Measurements from ENCODE around the gene DFFB. TPM values are rescaled to one million over a fixed set of nuclear protein-coding genes. Genes with fewer than 3 reads are reported as not detected.

The DFFB gene
- total and polyA plus RNA-seq, 2 of the 13 experiments (the other 11 are each of a cell fraction or from before 2014, with no cell fraction given), result 4.6 to 9.3 TPM

DNA sequence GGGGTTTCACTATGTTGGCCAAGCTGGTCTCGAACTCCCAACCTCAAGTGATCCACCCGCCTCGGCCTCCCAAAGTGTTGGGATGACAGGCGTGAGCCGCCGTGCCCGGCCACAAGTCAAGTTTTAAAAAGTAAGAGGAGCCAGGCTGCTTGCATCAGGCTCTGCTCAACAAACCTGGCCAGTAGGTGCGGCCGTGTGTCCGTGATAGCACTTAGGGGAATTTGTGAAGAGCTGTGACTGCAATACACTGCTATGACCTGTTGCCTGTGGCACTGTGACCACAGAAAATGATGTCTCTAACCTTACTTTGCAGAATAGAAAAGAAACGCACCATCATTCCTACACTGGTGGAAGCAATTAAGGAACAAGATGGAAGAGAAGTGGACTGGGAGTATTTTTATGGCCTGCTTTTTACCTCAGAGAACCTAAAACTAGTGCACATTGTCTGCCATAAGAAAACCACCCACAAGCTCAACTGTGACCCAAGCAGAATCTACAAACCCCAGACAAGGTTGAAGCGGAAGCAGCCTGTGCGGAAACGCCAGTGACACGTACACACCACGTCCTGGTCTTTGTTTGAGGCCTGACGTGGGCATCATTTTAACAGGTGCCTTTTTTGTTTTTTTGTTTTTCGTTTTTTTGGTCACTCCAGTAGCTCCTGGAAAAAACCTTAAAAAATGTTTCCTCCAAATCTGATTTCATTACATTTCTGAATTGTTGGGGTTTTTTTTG, 26.1 kb downstream of the DFFB start:
- TF ChIP-seq SYNCRIP (IDR thresholded peaks at IDR 0.05; ENCODE audit: insufficient read depth, low read depth, low read length) (no peak), PCBP1 (IDR thresholded peaks at IDR 0.05; ENCODE audit: borderline replicate concordance, low read depth, low read length) (no peak), ZNF773 (CRISPR knock-in tag; IDR thresholded peaks at IDR 0.05; ENCODE audit: borderline replicate concordance) (no peak), ZBTB3 (CRISPR knock-in tag; IDR thresholded peaks at IDR 0.05; ENCODE audit: borderline replicate concordance, low read depth) (no peak), TAF15 (IDR thresholded peaks at IDR 0.05; ENCODE audit: low read depth, low read length, poor library complexity, severe bottlenecking) (no peak), HNRNPUL1 (IDR thresholded peaks at IDR 0.05; ENCODE audit: low read depth, low read length) (no peak), ZFYVE20 (CRISPR knock-in tag; IDR thresholded peaks at IDR 0.05; ENCODE audit: borderline replicate concordance, low read depth) (no peak), SRSF4 (IDR thresholded peaks at IDR 0.05; ENCODE audit: low read depth, low read length, poor library complexity, severe bottlenecking) (no peak), TARDBP (CRISPR knock-in tag; IDR thresholded peaks at IDR 0.05) (no peak)
- TF ChIP-seq, protein P1, sequence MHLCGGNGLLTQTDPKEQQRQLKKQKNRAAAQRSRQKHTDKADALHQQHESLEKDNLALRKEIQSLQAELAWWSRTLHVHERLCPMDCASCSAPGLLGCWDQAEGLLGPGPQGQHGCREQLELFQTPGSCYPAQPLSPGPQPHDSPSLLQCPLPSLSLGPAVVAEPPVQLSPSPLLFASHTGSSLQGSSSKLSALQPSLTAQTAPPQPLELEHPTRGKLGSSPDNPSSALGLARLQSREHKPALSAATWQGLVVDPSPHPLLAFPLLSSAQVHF (CRISPR knock-in tag; IDR thresholded peaks at IDR 0.05), result no peak
- intact Hi-C loops (cut with micrococcal nuclease; ENCODE audit: unreplicated experiment) (no loop called here), in situ Hi-C loops (cut with HindIII; ENCODE audit: extremely low pct_ligation_motif_present, low pct_unique_long_range_greater_than_20kb) (no loop called here)
- Histone ChIP-seq H3K36me3 (replicated peaks in 1 of 2; ENCODE audit: control insufficient read depth in 1 of 2, insufficient read depth in 2 of 2, low read length in 2 of 2) (peaks cover 15 to 38% of the 10 kb centered on the region in 2 experiments; a peak in 4 of 5 replicates), H3K4me2 (ENCODE audit: low read depth, low read length) (no peak overlapping the region), H3K9me3 (ENCODE audit: low read length) (peaks cover 15% of the 10 kb centered on the region), H3K27me3 (ENCODE audit: control insufficient read depth in 1 of 2, insufficient read depth in 2 of 2, low read length in 2 of 2) (no peaks in the 10 kb centered on the region), H3K4me1 (ENCODE audit: insufficient read depth, low read length) (0 out of 2 replicates have a peak, but pooled peaks cover 6% of the 10 kb centered on the region), H3K27ac (ENCODE audit: extremely low read length, insufficient read depth, low read length) (no peak overlapping the region), H4K20me1 (ENCODE audit: insufficient read depth, low read length) (no peaks in the 10 kb centered on the region), H3K79me2 (ENCODE audit: insufficient read depth, low read length) (no peaks in the 10 kb centered on the region), H2AFZ (ENCODE audit: low read length) (no peak overlapping the region), H3K9ac (ENCODE audit: insufficient read depth, low read depth, low read length) (no peak overlapping the region), H3K4me3 (replicated peaks in 1 of 3; ENCODE audit: insufficient read depth in 1 of 3, low read depth in 2 of 3, low read length in 3 of 3) (no peak overlapping the region)
- no peak for ATAC-seq
- WGBS (ENCODE audit: low lambda C conversion rate), result 98% methylated on average over 18 of the region's 18 CpGs
- no TSS peak for BruUV-seq (replicated peaks)
- CTCF ChIA-PET (ENCODE audit: low intra/inter-chr PET ratio, low total read pairs), result no interaction called here
- POLR2A ChIA-PET, result no interaction called here
- no peak for DNase-seq (ENCODE audit: low spot score)
- no peak for FAIRE-seq

All from HepG2 (cell line).